NB4 (cell line): ENCODE results near the gene FAM227B.
A peak's percentile ranks its signal among the peaks of the same experiment; 100 is the strongest.
"Not testable (repeated sequence)": the region's sequence is repeated elsewhere in the genome, so short reads cannot be mapped to it uniquely, and the experiment has no call there.

Source experiments
- DNase-seq: peaks from one replicate; pipeline ENCODE4 v3.0.0; 2010; ENCODE audit warnings: low read depth
- H3K4me3 ChIP-seq: one replicate; pipeline ENCODE4 v1.5.1; 2011; ENCODE audit warnings: mild to moderate bottlenecking, low read depth, low read length, moderate library complexity
- CTCF ChIP-seq: IDR thresholded peaks from one replicate; pipeline ENCODE4 v1.5.1; 2012; ENCODE audit warnings: low read depth, low read length
- MYC ChIP-seq: IDR thresholded peaks from 2 replicates; pipeline ENCODE4 v1.6.1; 2011; ENCODE audit warnings: low read depth, low read length
- POLR2A ChIP-seq: IDR thresholded peaks from 2 replicates; pipeline ENCODE4 v1.6.1; 2011; ENCODE audit warnings: mild to moderate bottlenecking; ENCODE audit not compliant: insufficient read length; ENCODE audit errors: extremely low read depth
- TF ChIP-seq, protein P1 (sequence below): IDR thresholded peaks from 2 replicates; pipeline ENCODE4 v1.6.1; 2011; ENCODE audit warnings: low read depth, low read length

Gene FAM227B

GRCh38 chr15:49538520-49538919 lies 82.1 kb downstream of the FAM227B start:
- no peak for DNase-seq
- H3K4me3 ChIP-seq, result no peak overlapping the region
- no peak for TF ChIP-seq MYC
- TF ChIP-seq POLR2A, result no peak
- TF ChIP-seq, protein P1, sequence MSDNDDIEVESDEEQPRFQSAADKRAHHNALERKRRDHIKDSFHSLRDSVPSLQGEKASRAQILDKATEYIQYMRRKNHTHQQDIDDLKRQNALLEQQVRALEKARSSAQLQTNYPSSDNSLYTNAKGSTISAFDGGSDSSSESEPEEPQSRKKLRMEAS, result no peak
- TF ChIP-seq CTCF, result no peak

- peak; percentile 7 for DNase-seq
- H3K4me3 ChIP-seq, result no peak overlapping the region
These were observed 90.5 kb downstream of the FAM227B start for GRCh38 chr15:49530092-49530491.

DNA sequence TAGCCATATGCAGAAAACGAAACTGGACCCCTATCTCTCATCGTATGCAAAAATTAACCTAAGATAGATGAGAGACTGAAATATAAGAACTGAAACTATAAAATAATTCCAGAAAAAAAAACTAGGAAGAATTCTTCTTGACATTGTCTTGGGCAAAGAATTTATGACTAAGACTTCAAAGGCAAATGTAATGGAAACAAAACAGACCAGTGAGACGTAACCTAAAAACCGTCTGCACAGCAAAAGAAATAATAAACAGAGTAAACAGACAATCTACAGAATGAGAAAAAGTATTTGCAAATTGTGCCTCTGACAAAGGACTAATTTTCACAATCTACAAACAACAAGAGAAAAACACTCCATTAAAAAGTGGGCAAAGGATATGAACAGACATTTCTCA lies 92.3 kb downstream of the FAM227B start:
- TF ChIP-seq POLR2A, result no peak
- TF ChIP-seq, protein P1, result no peak
- TF ChIP-seq CTCF, result no peak
- TF ChIP-seq MYC, result no peak
- H3K4me3 ChIP-seq, result no peak overlapping the region
- DNase-seq, result no peak

More at GRCh38 chr15:49530092-49530491, 90.5 kb downstream of the FAM227B start:
- TF ChIP-seq CTCF, result no peak
- no peak for TF ChIP-seq POLR2A
- TF ChIP-seq, protein P1, result no peak
- no peak for TF ChIP-seq MYC

GRCh38 chr15:49521802-49522201 lies 98.8 kb downstream of the FAM227B start:
- DNase-seq, result peak; percentile 1

DNA sequence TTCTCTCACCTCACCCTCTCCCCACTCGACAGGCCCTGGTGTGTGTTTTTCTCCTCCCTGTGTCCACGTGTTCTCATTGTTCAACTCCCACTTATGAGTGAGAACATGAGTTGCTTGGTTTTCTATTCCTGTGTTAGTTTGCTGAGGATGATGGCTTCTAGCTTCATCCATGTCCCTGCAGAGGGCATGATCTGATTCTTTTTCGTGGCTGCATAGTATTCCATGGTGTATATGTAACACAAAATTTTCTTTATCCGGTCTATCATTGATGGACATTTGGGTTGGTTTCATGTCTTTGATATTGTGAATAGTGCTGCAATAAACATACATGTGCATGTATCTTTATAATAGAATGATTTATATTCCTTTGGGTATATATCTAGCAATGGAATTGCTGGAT lies 107.9 kb downstream of the FAM227B start:
- not testable (repeated sequence) for H3K4me3 ChIP-seq, DNase-seq

More at GRCh38 chr15:49521802-49522201, 98.8 kb downstream of the FAM227B start:
- H3K4me3 ChIP-seq, result no peak overlapping the region
- no peak for TF ChIP-seq POLR2A
- TF ChIP-seq, protein P1, result no peak
- TF ChIP-seq MYC, result no peak
- TF ChIP-seq CTCF, result no peak

DNA sequence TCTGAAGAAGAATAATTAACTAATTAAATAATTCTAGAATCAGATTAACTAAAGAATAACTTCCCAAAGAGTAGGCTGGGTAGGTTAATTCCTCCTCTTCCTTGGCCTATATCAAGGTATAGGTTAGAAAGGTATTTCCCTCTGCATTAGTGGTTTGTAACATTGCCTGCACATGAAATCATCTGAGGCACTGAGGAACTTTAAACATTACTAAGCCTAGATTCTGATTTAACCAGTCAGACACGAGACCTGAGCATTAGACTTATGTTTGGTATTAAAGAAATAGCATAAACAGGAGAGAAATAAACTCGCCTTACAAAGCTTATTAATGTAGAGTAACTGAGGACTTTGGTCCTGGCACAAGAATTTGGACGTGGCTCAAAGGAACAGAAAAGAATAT lies 113.4 kb downstream of the FAM227B start:
- no peak for TF ChIP-seq CTCF
- no peak for TF ChIP-seq POLR2A
- TF ChIP-seq, protein P1, result no peak
- TF ChIP-seq MYC, result no peak
- no peak for DNase-seq
- no peak overlapping the region for H3K4me3 ChIP-seq
